K562 (cell line): ENCODE measurements around the gene TEPSIN. TPM values are rescaled to one million over a fixed set of nuclear protein-coding genes. Genes with fewer than 3 reads are reported as not detected.
A peak's percentile ranks its signal among the peaks of the same experiment; 100 is the strongest.

ENCODE experiments used
- BHLHE40 ChIP-seq: IDR thresholded peaks from 2 replicates; pipeline ENCODE4 v1.6.1; 2011; ENCODE audit warnings: low read length, improper control_type of control experiment
- CBX1 ChIP-seq: sonication (generic); IDR thresholded peaks from 2 replicates; pipeline ENCODE4 v1.6.1; 2016; ENCODE audit warnings: antibody characterized with exemption, low read depth, mild to moderate bottlenecking
- CREB1 ChIP-seq, 2 experiments: sonication (generic) in 1 of 2; formaldehyde crosslinking in 1 of 2; IDR thresholded peaks; 2 replicates each; pipeline versions ENCODE4 v1.6.1 to v1.8.0; 2012 to 2022; ENCODE audit warnings: inconsistent platforms in 1 of 2, mild to moderate bottlenecking in 1 of 2, missing genetic modification reagents in 1 of 2, moderate library complexity in 1 of 2
- ELF4 ChIP-seq: fragments of 450-650 bp; formaldehyde crosslinking; IDR thresholded peaks from 2 replicates; pipeline ENCODE4 v1.4.0; 2022; ENCODE audit warnings: missing genetic modification characterization
- EP300 ChIP-seq: IDR thresholded peaks from 2 replicates; pipeline ENCODE4 v1.6.1; 2012; ENCODE audit warnings: low read length, improper control_type of control experiment
- ESRRB ChIP-seq: fragments of 250-450 bp; sonication (Bioruptor Pico); IDR thresholded peaks from 2 replicates; pipeline ENCODE4 v1.5.0; 2020; ENCODE audit warnings: mild to moderate bottlenecking, moderate library complexity, borderline replicate concordance
- FOXM1 ChIP-seq, 2 experiments: fragments of 450-650 bp in 1 of 2; sonication (generic) in 1 of 2; formaldehyde crosslinking in 1 of 2; IDR thresholded peaks; 2 replicates each; pipeline versions ENCODE4 v1.6.1 to v1.9.0; 2017 to 2022; ENCODE audit warnings: low read depth in 2 of 2, mild to moderate bottlenecking in 2 of 2, missing genetic modification reagents in 1 of 2, moderate library complexity in 1 of 2
- HNRNPH1 ChIP-seq: fragments of 200-400 bp; formaldehyde crosslinking; optimal IDR thresholded peaks from 2 replicates; pipeline ENCODE3; 2017; ENCODE audit warnings: low read depth, mild to moderate bottlenecking, low read length, moderate library complexity
- HNRNPL ChIP-seq: fragments of 200-400 bp; formaldehyde crosslinking; IDR thresholded peaks from 2 replicates; pipeline ENCODE4 v1.6.1; 2017; ENCODE audit warnings: low read depth, mild to moderate bottlenecking, low read length
- KLF13 ChIP-seq: fragments of 450-650 bp; IDR thresholded peaks from 2 replicates; pipeline ENCODE4 v1.6.1; 2016; ENCODE audit warnings: missing genetic modification characterization, low read depth, mild to moderate bottlenecking, missing compliant biosample characterization, moderate library complexity, borderline replicate concordance
- MYBL2 ChIP-seq, 2 experiments: fragments of 450-650 bp in 1 of 2; sonication (generic) in 1 of 2; formaldehyde crosslinking in 1 of 2; IDR thresholded peaks; 2 replicates each; pipeline versions ENCODE4 v1.6.1 to v1.8.1; 2017 to 2022; ENCODE audit warnings: borderline replicate concordance in 1 of 2, inconsistent platforms in 1 of 2, low read depth in 1 of 2, mild to moderate bottlenecking in 1 of 2, missing genetic modification reagents in 1 of 2, moderate library complexity in 1 of 2
- MYNN ChIP-seq, 2 experiments: sonication (generic); formaldehyde crosslinking in 1 of 2; IDR thresholded peaks; 2 replicates each; pipeline versions ENCODE4 v1.5.0 to v1.6.1; 2016 to 2020; ENCODE audit warnings: antibody characterized with exemption in 1 of 2, missing genetic modification reagents in 1 of 2
- NFE2 ChIP-seq: IDR thresholded peaks from 2 replicates; pipeline ENCODE4 v1.6.1; 2014; ENCODE audit warnings: antibody characterized with exemption, low read depth
- NFIC ChIP-seq: fragments of 450-650 bp; IDR thresholded peaks from 2 replicates; pipeline ENCODE4 v1.6.1; 2017; ENCODE audit warnings: mild to moderate bottlenecking, inconsistent platforms
- PHF20 ChIP-seq: fragments of 450-650 bp; IDR thresholded peaks from 2 replicates; pipeline ENCODE4 v1.6.1; 2018; ENCODE audit not compliant: partially characterized antibody
- RAD21 ChIP-seq, 2 experiments: fragments of 250-450 bp in 1 of 2; fragments of 450-650 bp in 1 of 2; sonication (Bioruptor Pico) in 1 of 2; formaldehyde crosslinking in 1 of 2; IDR thresholded peaks in 1 of 2; conservative IDR thresholded peaks in 1 of 2; 2 replicates each; pipeline versions ENCODE4 v1.4.0 to v1.8.0; 2020 to 2022; ENCODE audit warnings: mild to moderate bottlenecking in 2 of 2, moderate library complexity in 1 of 2
- RFX7 ChIP-seq: fragments of 250-450 bp; sonication (Bioruptor Pico); IDR thresholded peaks from 2 replicates; pipeline ENCODE4 v1.5.1; 2021; ENCODE audit warnings: mild to moderate bottlenecking
- TSHZ1 ChIP-seq: fragments of 250-450 bp; sonication (Bioruptor Pico); IDR thresholded peaks from 2 replicates; pipeline ENCODE4 v1.4.0; 2020; ENCODE audit warnings: mild to moderate bottlenecking, moderate library complexity
- ZNF184 ChIP-seq: sonication (generic); formaldehyde crosslinking; IDR thresholded peaks from 2 replicates; pipeline ENCODE4 v1.5.0; 2020; ENCODE audit warnings: missing genetic modification reagents
- ZNF263 ChIP-seq: sonication (generic); formaldehyde crosslinking; IDR thresholded peaks from 2 replicates; pipeline ENCODE4 v1.8.0; 2022; ENCODE audit warnings: mild to moderate bottlenecking, missing genetic modification reagents, borderline replicate concordance
- ZNF764 ChIP-seq: fragments of 250-450 bp; sonication (Bioruptor Pico); IDR thresholded peaks from 2 replicates; pipeline ENCODE4 v1.4.0; 2020; ENCODE audit warnings: low read depth, mild to moderate bottlenecking, moderate library complexity
- polyA plus RNA-seq, 8 experiments: library from polyadenylated mRNA; depleted of rRNA in 4 of 8; stranded (reverse) in 5 of 8; unstranded in 3 of 8; fragments of >200 nt; fragmentation: Nextera tagmentation in 2 of 8; fragmentation: Illumina TruSeq in 1 of 8; extraction: Ambion mirVana in 2 of 8; extraction: Trizol in 1 of 8; gene quantifications; 2 replicates each; pipeline versions ENCODE4 v1.2.1 to v1.2.3, GENCODE V29; 2011 to 2014; ENCODE audit warnings: inconsistent platforms in 1 of 8, missing spikeins in 1 of 8
- total RNA-seq, 7 experiments: library from RNA; depleted of rRNA in 6 of 7; stranded (reverse); fragments of >200 nt in 6 of 7; fragmentation: Illumina TruSeq in 2 of 7; extraction: Trizol in 2 of 7; gene quantifications; 2 replicates each; pipeline versions ENCODE4 v1.2.1 to v1.2.3, GENCODE V29; 2011 to 2021; ENCODE audit warnings: low replicate concordance in 1 of 7
- TF ChIP-seq, protein P1 (sequence below): sonication (generic); formaldehyde crosslinking; IDR thresholded peaks from 2 replicates; pipeline ENCODE4 v1.8.1; 2023; ENCODE audit warnings: mild to moderate bottlenecking, missing genetic modification reagents

The TEPSIN gene
- total and polyA plus RNA-seq, 9 of the 15 experiments (the other 6 are each of a cell fraction or from before 2014, with no cell fraction given) = 0.80 to 29.8 (median 5.3) TPM

- TF ChIP-seq TSHZ1 (CRISPR knock-in tag) (no peak), ELF4 (CRISPR knock-in tag) (no peak), MYNN (IDR thresholded peaks at IDR 0.05) (no peak), MYNN (CRISPR knock-in tag; IDR thresholded peaks at IDR 0.05) (no peak), RFX7 (CRISPR knock-in tag) (no peak), HNRNPL (peak; percentile 64; the same call in 1 of the 2 replicates), CBX1 (peak; percentile 56; the same call in 1 of the 2 replicates), EP300 (no peak), CREB1 (IDR thresholded peaks at IDR 0.05) (peak; percentile 86), CREB1 (CRISPR knock-in tag; IDR thresholded peaks at IDR 0.05) (peak; percentile 90), ZNF263 (CRISPR knock-in tag) (peak; percentile 15; the same call in 1 of the 2 replicates), HNRNPH1 (no peak), ESRRB (CRISPR knock-in tag) (no peak), NFE2 (no peak), KLF13 (tag) (no peak), FOXM1 (IDR thresholded peaks at IDR 0.05; ENCODE audit: low read depth) (no peak), FOXM1 (CRISPR knock-in tag; IDR thresholded peaks at IDR 0.05; ENCODE audit: low read depth) (no peak), RAD21 (CRISPR knock-in tag; conservative IDR thresholded peaks at IDR 0.05 in 1 of 2, IDR thresholded peaks at IDR 0.05 in 1 of 2) (no peak), MYBL2 (IDR thresholded peaks at IDR 0.05; ENCODE audit: low read depth) (no peak), MYBL2 (CRISPR knock-in tag; IDR thresholded peaks at IDR 0.05; ENCODE audit: borderline replicate concordance) (no peak), BHLHE40 (peak; percentile 58), PHF20 (peak; percentile 60), NFIC (no peak), ZNF184 (CRISPR knock-in tag) (no peak), ZNF764 (no peak)
- TF ChIP-seq, protein P1, sequence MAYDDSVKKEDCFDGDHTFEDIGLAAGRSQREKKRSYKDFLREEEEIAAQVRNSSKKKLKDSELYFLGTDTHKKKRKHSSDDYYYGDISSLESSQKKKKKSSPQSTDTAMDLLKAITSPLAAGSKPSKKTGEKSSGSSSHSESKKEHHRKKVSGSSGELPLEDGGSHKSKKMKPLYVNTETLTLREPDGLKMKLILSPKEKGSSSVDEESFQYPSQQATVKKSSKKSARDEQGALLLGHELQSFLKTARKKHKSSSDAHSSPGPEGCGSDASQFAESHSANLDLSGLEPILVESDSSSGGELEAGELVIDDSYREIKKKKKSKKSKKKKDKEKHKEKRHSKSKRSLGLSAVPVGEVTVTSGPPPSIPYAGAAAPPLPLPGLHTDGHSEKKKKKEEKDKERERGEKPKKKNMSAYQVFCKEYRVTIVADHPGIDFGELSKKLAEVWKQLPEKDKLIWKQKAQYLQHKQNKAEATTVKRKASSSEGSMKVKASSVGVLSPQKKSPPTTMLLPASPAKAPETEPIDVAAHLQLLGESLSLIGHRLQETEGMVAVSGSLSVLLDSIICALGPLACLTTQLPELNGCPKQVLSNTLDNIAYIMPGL = peak; percentile 59; the same call in 1 of the 2 replicates
Measured at GRCh38 chr17:81222906-81223761, 15.7 kb downstream of the TEPSIN start, which contains the start of gene CEP131 (continued).
